Astrocyte (in vitro differentiated cells and primary cell): ENCODE measurements around the gene CYP26C1. TPM values are rescaled to one million over a fixed set of nuclear protein-coding genes. Genes with fewer than 3 reads are reported as not detected.

ENCODE experiments used
- DNase-seq: peaks from one replicate; pipeline ENCODE4 v3.0.0-alpha.2; 2010; ENCODE audit warnings: low read depth
- FAIRE-seq: peaks from 2 replicates; lab custom pipeline; 2011; peaks lifted over from hg19 to GRCh38; lab: Jason Lieb, UNC
- H2AFZ ChIP-seq: 2 replicates; pipeline ENCODE4 v1.6.0; 2012; ENCODE audit warnings: low read depth, low read length, inconsistent platforms
- H3K27ac ChIP-seq: 2 replicates; pipeline ENCODE4 v1.5.1; 2011; ENCODE audit warnings: low read depth, low read length, inconsistent platforms
- H3K27me3 ChIP-seq: 2 replicates; pipeline ENCODE4 v1.6.0; 2011; ENCODE audit warnings: low read length, inconsistent platforms; ENCODE audit not compliant: insufficient read depth
- H3K36me3 ChIP-seq: 2 replicates; pipeline ENCODE4 v1.5.1; 2011; ENCODE audit warnings: low read length, inconsistent platforms; ENCODE audit not compliant: insufficient read depth
- H3K4me1 ChIP-seq: 2 replicates; pipeline ENCODE4 v1.5.1; 2011; ENCODE audit warnings: low read length, inconsistent platforms; ENCODE audit not compliant: insufficient read depth
- H3K4me2 ChIP-seq: 2 replicates; pipeline ENCODE4 v1.6.0; 2012; ENCODE audit warnings: low read length, inconsistent platforms
- H3K4me3 ChIP-seq: 2 replicates; pipeline ENCODE4 v1.5.1; 2011; ENCODE audit warnings: low read depth, mild to moderate bottlenecking, low read length, inconsistent platforms; ENCODE audit not compliant: insufficient read depth
- H3K79me2 ChIP-seq: 2 replicates; pipeline ENCODE4 v1.6.0; 2012; ENCODE audit warnings: mild to moderate bottlenecking, low read length, inconsistent platforms; ENCODE audit not compliant: insufficient read depth
- H3K9ac ChIP-seq: 2 replicates; pipeline ENCODE4 v1.6.0; 2012; ENCODE audit warnings: mild to moderate bottlenecking, low read length, inconsistent platforms
- H3K9me3 ChIP-seq: 2 replicates; pipeline ENCODE4 v1.5.1; 2012; ENCODE audit warnings: low read depth, mild to moderate bottlenecking, low read length, inconsistent platforms; ENCODE audit not compliant: insufficient read depth
- H4K20me1 ChIP-seq: 2 replicates; pipeline ENCODE4 v1.6.0; 2012; ENCODE audit warnings: low read length, inconsistent platforms; ENCODE audit not compliant: insufficient read depth
- H3K27ac Mint-ChIP-seq: one replicate; pipeline ENCODE4 v1.8.0; 2021; ENCODE audit warnings: mild to moderate bottlenecking, mixed read lengths; ENCODE audit not compliant: unreplicated experiment
- H3K27me3 Mint-ChIP-seq: one replicate; pipeline ENCODE4 v1.8.0; 2021; ENCODE audit warnings: low read depth, mixed read lengths; ENCODE audit not compliant: unreplicated experiment
- H3K36me3 Mint-ChIP-seq: one replicate; pipeline ENCODE4 v1.8.0; 2021; ENCODE audit warnings: low read depth, mixed read lengths; ENCODE audit not compliant: unreplicated experiment
- H3K4me1 Mint-ChIP-seq: one replicate; pipeline ENCODE4 v1.8.0; 2021; ENCODE audit warnings: low read depth, mixed read lengths; ENCODE audit not compliant: unreplicated experiment
- H3K4me3 Mint-ChIP-seq: one replicate; pipeline ENCODE4 v1.8.0; 2021; ENCODE audit warnings: mild to moderate bottlenecking, moderate library complexity, mixed read lengths; ENCODE audit not compliant: unreplicated experiment
- H3K9me3 Mint-ChIP-seq: one replicate; pipeline ENCODE4 v1.8.0; 2021; ENCODE audit warnings: mild to moderate bottlenecking, mixed read lengths; ENCODE audit not compliant: unreplicated experiment
- CTCF ChIP-seq: IDR thresholded peaks from 2 replicates; pipeline ENCODE4 v1.5.1; 2011; ENCODE audit warnings: low read depth, mild to moderate bottlenecking, inconsistent platforms, low read length, moderate library complexity; ENCODE audit not compliant: insufficient read depth
- EZH2 ChIP-seq: IDR thresholded peaks from 2 replicates; pipeline ENCODE4 v1.6.1; 2012; ENCODE audit warnings: mild to moderate bottlenecking, low read length, inconsistent platforms; ENCODE audit not compliant: insufficient read depth
- total RNA-seq: library from RNA; stranded (reverse); gene quantifications from 2 replicates; pipeline ENCODE4 v1.2.1, GENCODE V29; 2021

The CYP26C1 gene
- total RNA-seq, 1 donor from 2014 or later = not detected

GRCh38 chr10:93039721-93040120, 20.9 kb upstream of the CYP26C1 start:
- H3K79me2 ChIP-seq = no peaks in the 10 kb centered on the region
- H3K9me3 Mint-ChIP-seq = no peaks in the 10 kb centered on the region
- DNase-seq = peak; percentile 6
- no peaks in the 10 kb centered on the region for H3K4me1 Mint-ChIP-seq
- H3K27me3 ChIP-seq = no peaks in the 10 kb centered on the region
- H3K27ac ChIP-seq = no peak overlapping the region
- H4K20me1 ChIP-seq = no peaks in the 10 kb centered on the region
- H2AFZ ChIP-seq = no peak overlapping the region
- peaks cover 2% of the 10 kb centered on the region for H3K27me3 Mint-ChIP-seq
- no peaks in the 10 kb centered on the region for H3K36me3 Mint-ChIP-seq
- no peak overlapping the region for H3K4me3 Mint-ChIP-seq
- peak; percentile 38 for TF ChIP-seq CTCF
- no peak for TF ChIP-seq EZH2
- H3K9me3 ChIP-seq = no peaks in the 10 kb centered on the region
- no peaks in the 10 kb centered on the region for H3K36me3 ChIP-seq
- H3K27ac Mint-ChIP-seq = no peak overlapping the region
- H3K4me2 ChIP-seq = no peak overlapping the region
- H3K4me1 ChIP-seq = no peaks in the 10 kb centered on the region
- FAIRE-seq = peak; percentile 5
- H3K4me3 ChIP-seq = no peak overlapping the region
- H3K9ac ChIP-seq = no peak overlapping the region

- H2AFZ ChIP-seq = no peak overlapping the region
- H3K4me3 ChIP-seq = no peak overlapping the region
- TF ChIP-seq EZH2 = no peak
- no peak for TF ChIP-seq CTCF
- Mint-ChIP-seq H3K4me1 (no peaks in the 10 kb centered on the region), H3K27ac (no peak overlapping the region), H3K36me3 (no peaks in the 10 kb centered on the region), H3K27me3 (peaks cover 30% of the 10 kb centered on the region), H3K4me3 (no peak overlapping the region), H3K9me3 (peaks cover 5% of the 10 kb centered on the region)
- no peak overlapping the region for H3K4me2 ChIP-seq
- no peaks in the 10 kb centered on the region for H3K79me2 ChIP-seq
- H3K36me3 ChIP-seq = no peaks in the 10 kb centered on the region
- no peaks in the 10 kb centered on the region for H3K9me3 ChIP-seq
- no peaks in the 10 kb centered on the region for H4K20me1 ChIP-seq
- no peak for FAIRE-seq
- no peak overlapping the region for H3K27ac ChIP-seq
- no peaks in the 10 kb centered on the region for H3K4me1 ChIP-seq
- H3K27me3 ChIP-seq = peaks cover 3% of the 10 kb centered on the region
- DNase-seq = no peak
- H3K9ac ChIP-seq = no peak overlapping the region
Observed at GRCh38 chr10:93054486-93054885, 6.1 kb upstream of the CYP26C1 start.

- H3K4me1 ChIP-seq = peaks cover 18% of the 10 kb centered on the region
- Mint-ChIP-seq H3K4me3 (no peak overlapping the region), H3K27me3 (peaks cover 47% of the 10 kb centered on the region), H3K27ac (no peak overlapping the region), H3K4me1 (no peaks in the 10 kb centered on the region), H3K36me3 (no peaks in the 10 kb centered on the region), H3K9me3 (peaks cover 18% of the 10 kb centered on the region)
- no peak overlapping the region for H3K4me2 ChIP-seq
- no peaks in the 10 kb centered on the region for H3K9me3 ChIP-seq
- TF ChIP-seq CTCF (no peak), EZH2 (no peak)
- DNase-seq (no peak), FAIRE-seq (no peak)
- no peak overlapping the region for H3K27ac ChIP-seq
- H4K20me1 ChIP-seq = no peaks in the 10 kb centered on the region
- no peak overlapping the region for H3K4me3 ChIP-seq
- H2AFZ ChIP-seq = no peak overlapping the region
- H3K9ac ChIP-seq = no peak overlapping the region
- H3K79me2 ChIP-seq = no peaks in the 10 kb centered on the region
- peaks cover 31% of the 10 kb centered on the region for H3K27me3 ChIP-seq
- H3K36me3 ChIP-seq = no peaks in the 10 kb centered on the region
Observed at GRCh38 chr10:93058139-93058538, 2.5 kb upstream of the CYP26C1 start.
